ENCODE measurements around the gene ZNF467.

The ZNF467 gene

GRCh38 chr7:149773446-149774236 lies at the start of gene ZNF467:
TSS of gene ZNF467 (minus strand) at chr7:149773588. CDS start at chr7:149771032, 2,556 bp downstream.
- peak in 1 of 3 donors; percentile 11 for DNase-seq (ENCODE audit: low read depth in 2 of 3, low spot score in 1 of 3)

- DNase-seq (ENCODE audit: low read depth in 2 of 3, low spot score in 1 of 3) = no peak
Measured at GRCh38 chr7:149822353-149822943, 49.1 kb upstream of the ZNF467 start.

- no peak for DNase-seq (ENCODE audit: low read depth in 2 of 3, low spot score in 1 of 3)
Measured at GRCh38 chr7:149821191-149822148, 48.1 kb upstream of the ZNF467 start.

- no peak for DNase-seq (ENCODE audit: low read depth in 2 of 3, low spot score in 1 of 3)
Measured at GRCh38 chr7:149820622-149821190, 47.3 kb upstream of the ZNF467 start.

GRCh38 chr7:149819961-149820340 lies 46.6 kb upstream of the ZNF467 start:
- DNase-seq (ENCODE audit: low read depth in 2 of 3, low spot score in 1 of 3) = no peak

GRCh38 chr7:149819141-149819960 lies 46.0 kb upstream of the ZNF467 start:
- no peak for DNase-seq (ENCODE audit: low read depth in 2 of 3, low spot score in 1 of 3)

GRCh38 chr7:149818536-149818840 lies 45.1 kb upstream of the ZNF467 start:
- no peak for DNase-seq (ENCODE audit: low read depth in 2 of 3, low spot score in 1 of 3)

- DNase-seq (ENCODE audit: low read depth in 2 of 3, low spot score in 1 of 3) = no peak
Measured at GRCh38 chr7:149817836-149818535, 44.6 kb upstream of the ZNF467 start.

- no peak for DNase-seq (ENCODE audit: low read depth in 2 of 3, low spot score in 1 of 3)
Measured at GRCh38 chr7:149817301-149817771, 43.9 kb upstream of the ZNF467 start.

- no peak for DNase-seq (ENCODE audit: low read depth in 2 of 3, low spot score in 1 of 3)
Measured at GRCh38 chr7:149816794-149817193, 43.4 kb upstream of the ZNF467 start.

GRCh38 chr7:149816267-149816751 lies 42.9 kb upstream of the ZNF467 start:
- DNase-seq (ENCODE audit: low read depth in 2 of 3, low spot score in 1 of 3) = no peak

GRCh38 chr7:149815661-149816266 lies 42.4 kb upstream of the ZNF467 start:
- no peak for DNase-seq (ENCODE audit: low read depth in 2 of 3, low spot score in 1 of 3)

GRCh38 chr7:149815121-149815520 lies 41.7 kb upstream of the ZNF467 start:
- no peak for DNase-seq (ENCODE audit: low read depth in 2 of 3, low spot score in 1 of 3)

- DNase-seq (ENCODE audit: low read depth in 2 of 3, low spot score in 1 of 3) = no peak
Measured at GRCh38 chr7:149814494-149814893, 41.1 kb upstream of the ZNF467 start.

- no peak for DNase-seq (ENCODE audit: low read depth in 2 of 3, low spot score in 1 of 3)
Measured at GRCh38 chr7:149813254-149814035, 40.1 kb upstream of the ZNF467 start.

GRCh38 chr7:149811831-149812490 lies 38.6 kb upstream of the ZNF467 start:
- DNase-seq (ENCODE audit: low read depth in 2 of 3, low spot score in 1 of 3) = no peak

- DNase-seq (ENCODE audit: low read depth in 2 of 3, low spot score in 1 of 3) = no peak
Measured at GRCh38 chr7:149811221-149811620, 37.8 kb upstream of the ZNF467 start.

- no peak for DNase-seq (ENCODE audit: low read depth in 2 of 3, low spot score in 1 of 3)
Measured at GRCh38 chr7:149809215-149809614, 35.8 kb upstream of the ZNF467 start.

All from stimulated activated CD4-positive, alpha-beta T cell treated with anti-CD3 and anti-CD28 coated beads, Interleukin-12 subunit alpha, Interleukin-12 subunit beta, amount 100 ng/mL, for 48 hours (primary cell).